B cell (primary cell): ENCODE measurements around the gene MSL1. TPM values are rescaled to one million over a fixed set of nuclear protein-coding genes. Genes with fewer than 3 reads are reported as not detected.

ENCODE experiments used
- ATAC-seq: fragments of 200-7000 bp; cut with Tn5 transposase; one replicate; pipeline ENCODE4 v1.10.0; 2021; ENCODE audit warnings: low read depth, mild to moderate bottlenecking, moderate number of reproducible peaks, moderate library complexity
- CTCF ChIA-PET: fragments of 350-600 bp; sonication (Branson Sonifier 250); formaldehyde crosslinking; loops from one replicate; lab custom pipeline; 2021; ENCODE audit warnings: antibody characterized with exemption, inconsistent platforms; lab: Charles Lee
- POLR2A ChIA-PET: fragments of 350-600 bp; sonication (Branson Sonifier 250); formaldehyde crosslinking; loops from one replicate; lab custom pipeline; 2021; ENCODE audit warnings: antibody characterized with exemption; lab: Charles Lee
- DNase-seq: peaks from one replicate; pipeline ENCODE4 v3.0.0; 2013
- H2AFZ ChIP-seq: 2 replicates; pipeline ENCODE4 v1.6.1; 2012; ENCODE audit warnings: mild to moderate bottlenecking, low read depth, low read length; ENCODE audit not compliant: insufficient read depth, poor library complexity, severe bottlenecking
- H3K27ac ChIP-seq, 2 donors: 1 replicate in 1 of 2; 2 replicates in 1 of 2; pipeline ENCODE4 v1.5.1; 2012 to 2013; ENCODE audit warnings: low read length in 2 of 2, mild to moderate bottlenecking in 2 of 2, moderate library complexity in 1 of 2
- H3K27me3 ChIP-seq, 4 experiments: fragments of 200-600 bp in 1 of 4; sonication (generic) in 1 of 4; replicated peaks in 1 of 4; 1 replicate in 2 of 4; 2 replicates in 2 of 4; pipeline versions ENCODE4 v1.6.1 to v1.7.0; 2013 to 2016; ENCODE audit warnings: low read length in 3 of 4, mild to moderate bottlenecking in 2 of 4, mixed read lengths in 1 of 4, moderate library complexity in 1 of 4; ENCODE audit not compliant: insufficient read depth in 4 of 4, control insufficient read depth in 3 of 4; ENCODE audit errors: control extremely low read depth in 1 of 4
- H3K36me3 ChIP-seq, 2 experiments: replicated peaks in 1 of 2; 1 replicate in 1 of 2; 2 replicates in 1 of 2; pipeline versions ENCODE4 v1.6.1 to v1.7.1; 2013; ENCODE audit warnings: low read length in 1 of 2; ENCODE audit not compliant: insufficient read depth in 2 of 2, control insufficient read depth in 1 of 2; ENCODE audit errors: control extremely low read depth in 1 of 2, extremely low read depth in 1 of 2
- H3K4me1 ChIP-seq, 2 donors: fragments of 200-600 bp in 1 of 2; sonication (generic) in 1 of 2; 1 replicate in 1 of 2; 2 replicates in 1 of 2; pipeline versions ENCODE4 v1.5.1 to v1.6.1; 2013 to 2017; ENCODE audit warnings: low read length in 2 of 2; ENCODE audit not compliant: control insufficient read depth in 2 of 2, insufficient read depth in 2 of 2
- H3K4me2 ChIP-seq: replicated peaks from 2 replicates; pipeline ENCODE3; 2012; ENCODE audit warnings: mild to moderate bottlenecking, low read depth, low read length; ENCODE audit not compliant: poor library complexity, severe bottlenecking
- H3K4me3 ChIP-seq, 5 experiments: fragments of 200-600 bp in 1 of 5; sonication (generic) in 1 of 5; 1 replicate in 3 of 5; 2 replicates in 2 of 5; pipeline versions ENCODE4 v1.5.1 to v1.7.0; 2011 to 2016; ENCODE audit warnings: low read length in 4 of 5, mild to moderate bottlenecking in 4 of 5, low read depth in 2 of 5, control low read depth in 1 of 5, moderate library complexity in 1 of 5; ENCODE audit not compliant: insufficient read depth in 1 of 5; ENCODE audit errors: control extremely low read depth in 1 of 5, extremely low read depth in 1 of 5
- H3K79me2 ChIP-seq: fragments of 200-600 bp; sonication (generic); one replicate; pipeline ENCODE4 v1.6.0; 2016; ENCODE audit warnings: low read length; ENCODE audit not compliant: control insufficient read depth, insufficient read depth
- H3K9ac ChIP-seq: fragments of 200-600 bp; sonication (generic); 2 replicates; pipeline ENCODE4 v1.6.1; 2017; ENCODE audit warnings: mild to moderate bottlenecking, low read length, moderate library complexity
- H3K9me3 ChIP-seq, 3 donors: one replicate each; pipeline versions ENCODE4 v1.6.1 to v1.7.1; 2013; ENCODE audit warnings: low read length in 2 of 3; ENCODE audit not compliant: control insufficient read depth in 2 of 3, insufficient read depth in 1 of 3; ENCODE audit errors: control extremely low read depth in 1 of 3
- H4K20me1 ChIP-seq: 2 replicates; pipeline ENCODE4 v1.6.0; 2012; ENCODE audit warnings: mild to moderate bottlenecking, low read length; ENCODE audit not compliant: insufficient read depth, control insufficient read depth, poor library complexity, severe bottlenecking
- H3K27ac Mint-ChIP-seq: one replicate; pipeline ENCODE4 v1.8.0; 2021; ENCODE audit warnings: mixed read lengths
- H3K27me3 Mint-ChIP-seq: one replicate; pipeline ENCODE4 v1.8.0; 2021; ENCODE audit warnings: mixed read lengths
- H3K4me1 Mint-ChIP-seq: one replicate; pipeline ENCODE4 v1.8.0; 2021; ENCODE audit warnings: mixed read lengths
- H3K4me3 Mint-ChIP-seq: one replicate; pipeline ENCODE4 v1.8.0; 2021; ENCODE audit warnings: mixed read lengths
- H3K9me3 Mint-ChIP-seq: one replicate; pipeline ENCODE4 v1.8.0; 2022; ENCODE audit warnings: mixed read lengths; ENCODE audit not compliant: insufficient read depth
- CTCF ChIP-seq: fragments of 200-600 bp; IDR thresholded peaks from one replicate; pipeline ENCODE4 v1.8.0; 2022; ENCODE audit warnings: antibody characterized with exemption, mild to moderate bottlenecking
- EZH2 ChIP-seq: IDR thresholded peaks from 2 replicates; pipeline ENCODE4 v1.6.1; 2012; ENCODE audit warnings: borderline replicate concordance, low read depth, mild to moderate bottlenecking, moderate library complexity, low read length; ENCODE audit not compliant: insufficient read depth, poor library complexity, severe bottlenecking
- WGBS: methylation state at CpG from one replicate; pipeline ENCODE4 v1.1.5; 2013; ENCODE audit warnings: missing lambda C conversion rate; ENCODE audit not compliant: insufficient coverage; 5-methylcytosine and 5-hydroxymethylcytosine counted together
- intact Hi-C: fragments of 100-400 bp; cut with micrococcal nuclease; formaldehyde crosslinking; loops from one replicate; pipeline ENCODE4 v1.10.0; 2022
- polyA plus RNA-seq: library from polyadenylated mRNA; depleted of rRNA; stranded (reverse); fragments of >200 nt; gene quantifications from 2 replicates; pipeline ENCODE4 v1.2.3, GENCODE V29; 2012
- total RNA-seq, 2 donors: library from RNA; stranded (reverse); fragments of 120-200 nt in 1 of 2; gene quantifications; 1 replicate in 1 of 2; 2 replicates in 1 of 2; pipeline versions ENCODE4 v1.2.3 to v1.2.4, GENCODE V29; 2013 to 2022

Gene MSL1
- total and polyA plus RNA-seq, 2 donors (not counting 1 experiment from before 2014, with no cell fraction given): 80.1 to 129 TPM

GRCh38 chr17:40122136-40122998 is 596 bp downstream of the MSL1 start:
- peak overlapping the region; percentile 86 for H3K4me3 Mint-ChIP-seq
- ChIA-PET POLR2A (interaction anchor here (0.6 to 3.5 kb wide), 7 partner anchors 9 to 444 kb away, joined by 3 to 56 read pairs (median 5); partner anchors contain the start of genes CASC3 and NR1D1), CTCF (interaction anchor here (0.7 to 5.1 kb wide), 10 partner anchors 10 to 96 kb away, joined by 3 to 70 read pairs (median 6); partner anchors contain the start of gene CASC3)
- Histone ChIP-seq H4K20me1 (peaks cover 4% of the 10 kb centered on the region), H3K4me1 (peaks cover 21 to 23% of the 10 kb centered on the region in 2 donors), H3K9ac (peak overlapping the region; percentile 69), H3K27me3 (no peaks in the 10 kb centered on the region), H3K79me2 (peaks cover 36% of the 10 kb centered on the region), H2AFZ (peak overlapping the region; percentile 94), H3K36me3 (peaks cover 0 to 4% of the 10 kb centered on the region in 2 experiments), H3K9me3 (no peaks in the 10 kb centered on the region), H3K4me3 (peak overlapping the region in 4 of 5 experiments; percentile 72 to 81 (median 78)), H3K4me2 (peak overlapping the region; percentile 99), H3K27ac (peak overlapping the region; percentile 55 to 79)
- H3K9me3 Mint-ChIP-seq: no peaks in the 10 kb centered on the region
- H3K27ac Mint-ChIP-seq: peak overlapping the region; percentile 71
- peaks cover 32% of the 10 kb centered on the region for H3K4me1 Mint-ChIP-seq
- ATAC-seq (peak; percentile 50), DNase-seq (peak; percentile 60)
- TF ChIP-seq EZH2 (no peak), CTCF (peak; percentile 13)
- H3K27me3 Mint-ChIP-seq: no peaks in the 10 kb centered on the region
- intact Hi-C loops: loop anchor here (1.0 kb wide), 1 partner anchor 18 kb away; the partner anchor contains the start of gene CASC3
- under 1% methylated on average over 70 of the region's 97 CpGs for WGBS
